ENCODE data around the gene EIF5AL1.

The EIF5AL1 gene

DNA sequence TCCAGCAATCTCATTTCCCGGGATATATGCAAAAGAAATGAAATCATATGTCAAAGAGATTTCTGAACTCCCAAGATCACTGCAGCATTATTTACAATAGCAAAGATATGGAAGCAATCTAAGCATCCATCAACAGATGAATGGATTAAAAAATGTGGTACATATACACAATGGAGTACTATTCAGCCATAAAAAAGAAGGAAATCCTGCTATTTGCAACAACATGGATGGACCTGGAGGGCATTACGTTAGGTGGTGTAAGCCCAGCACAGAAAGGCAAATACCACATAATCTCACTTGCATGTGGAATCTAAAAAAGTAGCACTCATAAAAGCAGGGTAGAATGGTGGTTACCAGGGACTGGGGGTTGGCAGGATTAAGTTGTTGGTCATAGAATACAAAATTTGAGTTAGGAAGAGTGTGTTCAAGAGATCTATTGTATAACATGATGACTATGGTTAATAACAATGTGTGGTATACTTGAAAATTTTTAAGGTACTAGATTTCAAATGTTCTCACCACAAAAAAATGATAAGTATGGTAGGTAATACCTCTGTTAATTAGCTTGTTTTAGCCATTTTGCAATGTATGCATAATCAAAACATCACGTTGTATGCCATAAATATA lies 32.9 kb upstream of the EIF5AL1 start:
- H3K4me3 Mint-ChIP-seq, result no peak overlapping the region
- H3K4me1 Mint-ChIP-seq, result no peaks in the 10 kb centered on the region
- H3K27me3 Mint-ChIP-seq, result peaks cover 37% of the 10 kb centered on the region
- no peak for DNase-seq
- ATAC-seq, result no peak
- no peak overlapping the region for H3K27ac Mint-ChIP-seq
- no peaks in the 10 kb centered on the region for H3K9me3 Mint-ChIP-seq

DNA sequence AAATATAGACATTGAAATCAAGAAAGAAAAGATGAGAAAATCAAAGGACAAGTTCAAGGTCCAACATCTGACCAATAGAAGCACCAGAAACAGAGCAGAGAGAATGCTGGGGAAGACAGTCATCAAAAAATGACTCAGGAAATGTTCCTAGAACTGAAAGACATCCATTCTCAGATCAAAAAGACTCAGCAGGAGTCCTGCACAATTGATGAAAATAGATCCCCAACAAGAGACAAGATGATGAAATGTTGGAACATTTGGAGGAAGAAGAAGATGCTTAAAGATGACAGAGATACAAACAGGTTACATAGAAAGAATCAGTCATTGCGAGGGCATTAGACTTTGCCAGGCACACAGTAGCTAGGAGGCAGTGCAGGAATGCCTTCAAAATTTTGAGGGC lies 30.0 kb upstream of the EIF5AL1 start:
- no peaks in the 10 kb centered on the region for H3K9me3 Mint-ChIP-seq
- peaks cover 14% of the 10 kb centered on the region for H3K27me3 Mint-ChIP-seq
- ATAC-seq (no peak), DNase-seq (no peak)
- no peak overlapping the region for H3K4me3 Mint-ChIP-seq
- H3K4me1 Mint-ChIP-seq, result no peaks in the 10 kb centered on the region
- no peak overlapping the region for H3K27ac Mint-ChIP-seq

GRCh38 chr10:79482741-79483140 lies 29.6 kb upstream of the EIF5AL1 start:
- Mint-ChIP-seq H3K27ac (no peak overlapping the region), H3K9me3 (no peaks in the 10 kb centered on the region), H3K4me3 (no peak overlapping the region), H3K4me1 (no peaks in the 10 kb centered on the region), H3K27me3 (peaks cover 10% of the 10 kb centered on the region)
- no peak for DNase-seq
- ATAC-seq, result no peak

DNA sequence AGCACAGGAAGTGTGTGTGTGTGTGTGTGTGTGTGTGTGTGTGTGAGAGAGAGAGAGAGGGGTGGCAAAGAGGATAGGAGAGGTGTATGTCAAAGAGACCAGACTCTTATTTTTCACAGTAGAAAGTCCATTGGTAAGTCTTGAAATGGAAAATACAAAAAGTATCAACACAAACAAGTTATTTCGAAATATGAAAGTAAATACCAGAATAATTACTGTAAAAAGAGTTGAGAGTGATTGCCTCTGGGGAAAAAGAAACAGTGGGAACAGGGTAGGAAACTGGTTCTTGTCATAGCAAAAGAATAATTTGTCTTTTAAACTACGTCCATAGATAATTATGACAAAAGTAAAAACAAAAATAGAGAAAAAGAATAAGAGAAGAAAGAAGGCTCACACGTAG lies 29.0 kb upstream of the EIF5AL1 start:
- Mint-ChIP-seq H3K4me1 (no peaks in the 10 kb centered on the region), H3K27me3 (peaks cover 8% of the 10 kb centered on the region), H3K27ac (no peak overlapping the region), H3K9me3 (no peaks in the 10 kb centered on the region), H3K4me3 (no peak overlapping the region)
- DNase-seq (no peak), ATAC-seq (no peak)

DNA sequence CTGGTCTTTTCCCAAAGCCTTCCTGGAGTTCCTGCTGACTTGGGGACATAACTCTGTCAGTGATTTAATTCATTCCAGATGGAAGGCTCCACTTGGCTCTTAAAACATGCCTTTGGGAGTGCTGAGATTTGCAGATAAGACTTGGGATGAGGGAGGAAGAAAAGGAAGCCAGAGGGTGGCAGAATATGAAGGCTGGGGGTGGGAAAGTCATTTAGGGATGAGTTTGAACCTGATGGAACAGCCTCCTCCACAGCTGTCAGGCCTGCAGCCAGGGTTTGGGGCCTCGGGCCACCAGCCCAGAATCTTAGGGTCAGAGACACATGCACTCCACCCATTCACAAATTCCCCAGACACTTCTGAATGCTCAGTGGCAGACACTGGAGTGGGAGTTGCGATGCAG lies 28.4 kb upstream of the EIF5AL1 start:
- Mint-ChIP-seq H3K27me3 (peaks cover 8% of the 10 kb centered on the region), H3K4me1 (no peaks in the 10 kb centered on the region), H3K27ac (no peak overlapping the region), H3K9me3 (no peaks in the 10 kb centered on the region), H3K4me3 (no peak overlapping the region)
- DNase-seq, result no peak
- no peak for ATAC-seq

- H3K9me3 Mint-ChIP-seq, result no peaks in the 10 kb centered on the region
- H3K4me1 Mint-ChIP-seq, result no peaks in the 10 kb centered on the region
- H3K4me3 Mint-ChIP-seq, result no peak overlapping the region
- ATAC-seq (no peak), DNase-seq (no peak)
- H3K27ac Mint-ChIP-seq, result no peak overlapping the region
- H3K27me3 Mint-ChIP-seq, result peaks cover 8% of the 10 kb centered on the region
These were observed 27.9 kb upstream of the EIF5AL1 start for GRCh38 chr10:79484476-79484875.

GRCh38 chr10:79487296-79488194 lies 24.8 kb upstream of the EIF5AL1 start:
- Mint-ChIP-seq H3K4me3 (no peak overlapping the region), H3K27me3 (no peaks in the 10 kb centered on the region), H3K4me1 (no peaks in the 10 kb centered on the region), H3K9me3 (no peaks in the 10 kb centered on the region), H3K27ac (no peak overlapping the region)
- DNase-seq (peak; percentile 35 to 39), ATAC-seq (peak; percentile 68)

DNA sequence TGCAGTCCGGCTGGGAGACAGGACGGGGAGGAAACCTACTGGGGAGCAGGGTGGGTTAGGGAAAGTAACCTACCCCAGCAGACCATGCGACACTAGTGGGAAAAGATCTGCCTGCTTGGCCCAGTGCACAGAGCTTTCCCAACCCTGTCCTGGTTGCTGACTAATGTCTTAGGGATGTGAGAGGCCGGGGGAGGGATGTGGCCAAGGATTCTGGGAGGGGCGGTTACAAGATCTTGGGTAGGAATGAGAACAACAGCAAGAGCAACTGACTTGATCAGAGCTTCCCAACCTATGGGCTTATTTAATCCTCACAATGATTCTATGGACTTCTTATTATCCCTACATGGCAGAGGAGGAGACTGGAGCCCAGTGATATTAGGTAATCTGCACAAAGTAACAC lies 24.0 kb upstream of the EIF5AL1 start:
- DNase-seq (no peak), ATAC-seq (no peak)
- H3K4me1 Mint-ChIP-seq, result no peaks in the 10 kb centered on the region
- H3K27ac Mint-ChIP-seq, result no peak overlapping the region
- no peak overlapping the region for H3K4me3 Mint-ChIP-seq
- H3K27me3 Mint-ChIP-seq, result no peaks in the 10 kb centered on the region
- no peaks in the 10 kb centered on the region for H3K9me3 Mint-ChIP-seq

DNA sequence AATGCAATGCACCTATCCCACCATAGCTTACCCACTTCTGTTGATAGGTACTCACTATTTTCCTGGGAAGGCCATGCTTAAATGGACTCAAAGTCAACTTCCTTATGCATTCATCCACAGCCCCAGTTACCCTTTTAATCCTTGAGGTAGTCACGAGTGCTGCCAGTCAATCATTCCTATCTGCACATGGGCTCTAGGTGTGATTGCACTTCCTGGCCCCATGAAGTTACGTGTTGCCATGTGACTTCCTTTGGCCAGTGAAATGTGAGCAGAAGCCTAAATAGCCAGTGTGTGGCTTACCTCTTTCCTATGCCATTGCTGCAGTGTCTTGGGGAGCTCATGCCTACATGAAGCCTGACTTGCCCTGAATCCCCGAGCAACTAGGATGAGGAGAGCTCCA lies 23.5 kb upstream of the EIF5AL1 start:
- no peak overlapping the region for H3K27ac Mint-ChIP-seq
- no peak overlapping the region for H3K4me3 Mint-ChIP-seq
- H3K4me1 Mint-ChIP-seq, result no peaks in the 10 kb centered on the region
- ATAC-seq (peak; percentile 24), DNase-seq (no peak)
- no peaks in the 10 kb centered on the region for H3K27me3 Mint-ChIP-seq
- no peaks in the 10 kb centered on the region for H3K9me3 Mint-ChIP-seq

DNA sequence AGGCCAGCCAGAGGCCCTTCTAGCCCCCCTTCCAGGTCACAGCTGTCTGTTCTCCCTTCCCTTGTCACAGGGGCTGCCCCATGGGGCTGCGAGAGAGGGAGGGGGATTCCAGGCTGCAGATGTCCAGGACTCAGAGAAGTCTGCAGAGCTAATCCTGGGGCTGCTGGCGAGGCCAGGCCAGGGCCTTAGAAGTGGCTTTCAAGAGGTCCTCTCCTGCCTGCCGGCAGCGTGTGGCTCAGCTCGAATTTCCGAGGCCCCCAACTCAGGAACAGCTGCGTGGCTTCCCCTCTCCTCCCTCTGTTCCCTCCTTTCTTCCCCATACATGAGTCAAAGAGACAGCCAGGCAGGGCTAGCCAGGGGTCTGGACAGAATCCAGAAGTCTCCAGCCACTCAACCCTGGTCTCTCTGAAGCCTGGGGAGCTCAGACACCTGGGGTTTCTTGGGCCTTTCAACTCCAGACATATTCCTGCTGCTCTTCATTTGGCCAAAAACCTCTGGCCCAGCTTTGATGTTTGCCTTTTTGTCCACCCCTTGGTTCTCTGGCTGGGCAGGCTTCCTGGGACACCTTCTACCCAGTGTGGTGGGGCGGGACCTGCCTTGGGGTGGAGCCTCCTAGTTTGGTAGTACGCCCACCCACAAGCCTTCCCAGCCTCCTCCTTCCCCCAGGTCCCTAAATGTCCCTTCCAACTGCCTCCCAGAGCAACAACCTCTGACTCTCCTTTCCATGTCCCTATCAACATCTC lies 21.8 kb upstream of the EIF5AL1 start:
- H3K4me1 Mint-ChIP-seq, result peaks cover 4% of the 10 kb centered on the region
- no peak overlapping the region for H3K27ac Mint-ChIP-seq
- ATAC-seq, result no peak

DNA sequence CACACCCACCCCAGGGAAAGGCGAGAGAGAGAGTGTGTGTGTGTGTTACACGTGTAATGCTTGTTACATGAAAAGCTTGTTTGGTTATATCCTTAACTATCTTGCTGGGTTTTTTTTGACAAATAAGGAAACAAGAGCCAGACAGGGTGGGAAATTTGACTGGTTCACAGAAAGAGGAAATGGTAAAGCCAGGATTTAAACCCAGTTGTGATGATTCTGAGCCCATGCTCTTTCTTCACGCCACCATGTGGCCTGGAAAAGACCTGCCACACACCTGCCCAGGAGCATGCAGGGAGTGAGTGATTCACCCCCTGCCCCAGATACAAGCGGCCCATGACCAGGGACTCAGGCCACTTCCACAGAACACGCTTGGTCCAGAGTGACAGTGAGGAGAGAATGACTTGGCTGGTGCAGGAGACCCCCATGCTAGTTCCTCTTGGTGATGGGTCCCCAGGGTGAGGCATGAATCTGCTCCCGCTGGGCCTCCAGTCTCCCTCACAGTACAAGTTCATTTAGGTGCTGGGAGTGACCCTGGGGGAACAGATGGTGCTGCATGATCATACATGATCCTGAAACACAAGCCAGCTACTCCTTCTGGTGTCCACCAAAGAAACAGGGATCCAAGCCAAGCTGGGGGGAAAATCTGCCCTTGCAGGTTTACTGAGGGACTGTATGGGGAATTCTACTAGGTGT lies 21.0 kb upstream of the EIF5AL1 start:
- no peak for DNase-seq
- Mint-ChIP-seq H3K27me3 (peaks cover 10% of the 10 kb centered on the region), H3K4me3 (no peak overlapping the region), H3K4me1 (peaks cover 4% of the 10 kb centered on the region), H3K9me3 (no peaks in the 10 kb centered on the region), H3K27ac (no peak overlapping the region)
- no peak for ATAC-seq

More for the DNA sequence above, 21.8 kb upstream of the EIF5AL1 start:
- H3K27me3 Mint-ChIP-seq, result peaks cover 10% of the 10 kb centered on the region
- H3K4me3 Mint-ChIP-seq, result no peak overlapping the region
- DNase-seq, result no peak
- no peaks in the 10 kb centered on the region for H3K9me3 Mint-ChIP-seq

DNA sequence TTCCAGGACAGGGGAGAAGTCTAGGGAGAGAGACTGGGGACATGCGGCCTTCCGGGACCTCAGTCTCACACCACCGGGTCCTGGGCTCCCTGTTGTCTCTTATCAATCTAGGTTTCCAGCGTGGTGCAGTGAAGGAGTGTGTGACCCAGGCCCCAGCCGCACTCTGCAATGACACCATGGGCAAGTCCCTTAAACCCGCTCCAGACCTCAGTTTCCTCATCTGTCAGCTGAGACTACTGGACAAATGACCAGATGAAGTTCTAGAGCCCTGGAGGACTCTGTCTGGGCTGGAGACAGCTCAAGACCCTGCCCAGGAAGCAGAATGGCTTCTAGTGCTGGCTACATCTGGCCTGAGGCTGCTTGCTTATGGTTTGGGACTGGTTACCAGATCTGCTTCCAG lies 20.1 kb upstream of the EIF5AL1 start:
- no peak overlapping the region for H3K27ac Mint-ChIP-seq
- no peak overlapping the region for H3K4me3 Mint-ChIP-seq
- ATAC-seq (no peak), DNase-seq (no peak)
- no peaks in the 10 kb centered on the region for H3K9me3 Mint-ChIP-seq
- H3K4me1 Mint-ChIP-seq, result peaks cover 4% of the 10 kb centered on the region
- H3K27me3 Mint-ChIP-seq, result peaks cover 16% of the 10 kb centered on the region

DNA sequence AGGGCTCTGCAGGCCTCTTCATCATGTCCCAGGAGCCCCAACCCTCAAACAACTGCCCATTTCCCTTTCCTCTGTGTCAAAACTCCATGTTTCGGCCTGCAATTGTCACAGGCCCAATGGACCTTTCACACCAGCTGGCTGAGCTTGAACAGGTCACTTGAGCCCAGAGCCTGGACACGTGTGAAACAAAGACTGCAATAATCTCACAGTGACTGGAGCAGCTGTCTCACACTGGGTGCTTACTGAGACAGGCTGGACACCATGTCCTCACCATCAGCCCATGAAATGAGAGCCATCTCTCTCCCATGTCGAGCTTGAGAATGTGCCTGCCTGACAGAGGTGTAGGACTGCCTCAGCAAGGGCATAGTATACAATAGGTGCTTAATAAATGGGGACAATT lies 19.5 kb upstream of the EIF5AL1 start:
- Mint-ChIP-seq H3K27ac (peak overlapping the region in 1 of 2 donors; percentile 49), H3K27me3 (peaks cover 21% of the 10 kb centered on the region)

DNA sequence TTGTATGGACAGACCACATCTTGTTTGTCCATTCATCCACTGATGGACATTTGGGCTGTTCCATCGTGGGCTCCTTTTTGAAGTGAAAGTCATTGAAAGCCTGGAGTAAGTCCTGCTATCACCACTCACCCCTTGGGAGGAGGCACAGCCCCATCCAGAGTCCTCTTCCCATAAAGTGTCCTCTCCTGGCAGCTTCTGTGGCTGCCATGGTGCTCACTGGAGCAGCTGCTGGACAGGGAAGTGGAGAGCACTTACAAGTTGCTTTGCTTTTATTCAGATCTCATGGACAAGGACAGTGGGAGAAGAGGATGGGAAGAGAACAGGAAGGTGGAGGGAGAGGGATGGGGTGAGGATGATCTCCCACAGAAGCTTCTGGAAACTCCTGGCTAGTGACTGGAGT lies 18.5 kb upstream of the EIF5AL1 start:
- Mint-ChIP-seq H3K4me1 (peaks cover 4% of the 10 kb centered on the region), H3K4me3 (no peak overlapping the region), H3K9me3 (no peaks in the 10 kb centered on the region), H3K27me3 (peaks cover 28% of the 10 kb centered on the region), H3K27ac (no peak overlapping the region)
- no peak for DNase-seq
- no peak for ATAC-seq

More for the DNA sequence above, 19.5 kb upstream of the EIF5AL1 start:
- Mint-ChIP-seq H3K9me3 (no peaks in the 10 kb centered on the region), H3K4me3 (no peak overlapping the region), H3K4me1 (peaks cover 4% of the 10 kb centered on the region)
- DNase-seq (no peak), ATAC-seq (no peak)

DNA sequence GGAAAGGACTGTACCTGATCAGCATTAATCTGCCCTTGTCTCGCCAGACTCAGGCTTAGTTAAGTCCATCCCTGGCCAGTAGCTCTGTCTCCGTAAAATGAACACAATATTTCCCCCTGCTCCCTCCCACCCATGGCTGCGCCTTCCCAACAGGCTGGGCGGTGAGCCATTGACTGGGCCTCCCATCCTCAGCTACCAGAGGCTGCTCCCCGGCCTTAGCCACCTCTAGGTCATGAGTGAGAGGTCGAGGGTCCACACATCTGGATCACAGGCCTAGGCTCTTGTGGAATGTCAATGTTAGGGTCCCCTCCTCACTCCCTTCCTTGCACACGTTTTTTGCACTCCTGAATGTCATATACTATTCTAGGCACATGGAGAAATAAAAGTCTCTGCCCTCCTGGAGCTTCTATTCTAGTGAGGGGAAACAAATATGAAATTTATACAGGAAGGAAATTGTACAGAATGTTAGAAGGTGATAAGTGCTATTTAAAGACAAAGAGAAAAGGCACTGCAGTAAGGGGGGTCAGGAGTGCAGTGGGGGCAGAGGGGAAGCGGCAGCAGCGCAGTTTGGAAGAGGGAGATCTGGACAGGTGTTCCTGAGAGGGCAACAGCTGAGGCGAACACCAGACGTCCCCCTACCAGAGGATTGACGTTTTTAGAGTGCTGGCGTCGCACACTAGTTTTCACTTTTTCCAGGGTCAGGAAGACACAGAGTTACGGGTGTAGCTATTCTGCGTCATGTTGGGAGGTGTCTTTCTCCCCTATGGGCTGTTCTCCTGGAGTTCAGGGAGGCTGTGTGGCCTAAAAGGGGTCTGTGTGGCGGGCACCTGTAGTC lies 17.2 kb upstream of the EIF5AL1 start:
- peaks cover 4% of the 10 kb centered on the region for H3K4me1 Mint-ChIP-seq
- H3K9me3 Mint-ChIP-seq, result no peaks in the 10 kb centered on the region
- no peak for DNase-seq
- ATAC-seq, result no peak
- peaks cover 28% of the 10 kb centered on the region for H3K27me3 Mint-ChIP-seq
- H3K4me3 Mint-ChIP-seq, result no peak overlapping the region
- H3K27ac Mint-ChIP-seq, result no peak overlapping the region

Measured in stimulated activated naive CD8-positive, alpha-beta T cell treated with anti-CD3 and anti-CD28 coated beads, Interleukin-15, amount 100 ng/mL, for 72 hours (primary cell).